ENCODE measurements around the gene KIF26A. TPM values are rescaled to one million over a fixed set of nuclear protein-coding genes. Genes with fewer than 3 reads are reported as not detected.

The KIF26A gene
- total RNA-seq, 1 donor from 2014 or later, result 20.0 TPM

DNA sequence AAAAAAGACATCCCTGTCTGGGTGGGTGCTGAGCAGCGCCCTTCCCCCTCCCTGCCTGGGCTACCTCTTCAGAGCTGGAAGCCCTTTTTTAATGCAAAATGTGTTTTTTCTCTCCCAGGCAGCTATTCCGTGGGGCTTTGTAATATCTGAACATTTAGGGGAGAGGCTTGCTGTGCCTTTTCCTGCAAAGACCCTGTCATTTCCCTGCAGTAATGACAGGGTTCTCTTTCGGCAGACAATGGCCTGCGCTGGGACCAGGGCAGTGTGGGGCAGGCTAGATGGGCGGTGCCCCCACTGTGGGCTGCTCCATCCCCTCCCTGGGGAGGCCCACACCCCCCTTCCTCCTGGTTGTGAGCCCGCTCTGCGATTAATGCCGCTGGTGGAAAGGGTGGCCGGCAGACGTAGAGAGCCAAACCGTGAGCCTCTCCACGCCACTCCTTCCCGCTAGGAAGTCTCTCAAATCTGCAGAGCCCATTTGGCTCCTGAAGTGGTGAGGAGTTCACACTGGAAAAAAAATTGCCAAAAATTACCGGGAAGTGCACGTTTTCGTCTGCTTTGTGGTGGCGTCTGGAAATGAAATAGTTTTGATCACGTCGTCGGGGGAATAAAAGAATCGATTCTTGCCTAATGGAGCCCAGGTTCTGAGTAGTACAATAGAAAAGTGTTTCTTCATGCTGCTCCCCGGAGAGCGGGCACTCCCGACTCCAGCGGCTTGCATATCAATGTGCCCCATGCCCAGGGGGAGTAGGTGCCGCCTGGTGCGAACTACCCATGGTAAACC, 31.5 kb downstream of the KIF26A start:
- H3K4me1 Mint-ChIP-seq, result peaks cover 23% of the 10 kb centered on the region
- H3K27me3 Mint-ChIP-seq (ENCODE audit: low read depth), result no peaks in the 10 kb centered on the region
- no peaks in the 10 kb centered on the region for H3K36me3 Mint-ChIP-seq
- H3K4me3 Mint-ChIP-seq, result no peak overlapping the region
- no peaks in the 10 kb centered on the region for H3K9me3 Mint-ChIP-seq
- H3K27ac Mint-ChIP-seq, result no peak overlapping the region
- no peak for DNase-seq (ENCODE audit: low spot score in 2 of 2, unreplicated experiment in 2 of 2)
- TF ChIP-seq, protein P1, sequence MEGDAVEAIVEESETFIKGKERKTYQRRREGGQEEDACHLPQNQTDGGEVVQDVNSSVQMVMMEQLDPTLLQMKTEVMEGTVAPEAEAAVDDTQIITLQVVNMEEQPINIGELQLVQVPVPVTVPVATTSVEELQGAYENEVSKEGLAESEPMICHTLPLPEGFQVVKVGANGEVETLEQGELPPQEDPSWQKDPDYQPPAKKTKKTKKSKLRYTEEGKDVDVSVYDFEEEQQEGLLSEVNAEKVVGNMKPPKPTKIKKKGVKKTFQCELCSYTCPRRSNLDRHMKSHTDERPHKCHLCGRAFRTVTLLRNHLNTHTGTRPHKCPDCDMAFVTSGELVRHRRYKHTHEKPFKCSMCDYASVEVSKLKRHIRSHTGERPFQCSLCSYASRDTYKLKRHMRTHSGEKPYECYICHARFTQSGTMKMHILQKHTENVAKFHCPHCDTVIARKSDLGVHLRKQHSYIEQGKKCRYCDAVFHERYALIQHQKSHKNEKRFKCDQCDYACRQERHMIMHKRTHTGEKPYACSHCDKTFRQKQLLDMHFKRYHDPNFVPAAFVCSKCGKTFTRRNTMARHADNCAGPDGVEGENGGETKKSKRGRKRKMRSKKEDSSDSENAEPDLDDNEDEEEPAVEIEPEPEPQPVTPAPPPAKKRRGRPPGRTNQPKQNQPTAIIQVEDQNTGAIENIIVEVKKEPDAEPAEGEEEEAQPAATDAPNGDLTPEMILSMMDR (IDR thresholded peaks at IDR 0.05; ENCODE audit: unreplicated experiment), result no peak

DNA sequence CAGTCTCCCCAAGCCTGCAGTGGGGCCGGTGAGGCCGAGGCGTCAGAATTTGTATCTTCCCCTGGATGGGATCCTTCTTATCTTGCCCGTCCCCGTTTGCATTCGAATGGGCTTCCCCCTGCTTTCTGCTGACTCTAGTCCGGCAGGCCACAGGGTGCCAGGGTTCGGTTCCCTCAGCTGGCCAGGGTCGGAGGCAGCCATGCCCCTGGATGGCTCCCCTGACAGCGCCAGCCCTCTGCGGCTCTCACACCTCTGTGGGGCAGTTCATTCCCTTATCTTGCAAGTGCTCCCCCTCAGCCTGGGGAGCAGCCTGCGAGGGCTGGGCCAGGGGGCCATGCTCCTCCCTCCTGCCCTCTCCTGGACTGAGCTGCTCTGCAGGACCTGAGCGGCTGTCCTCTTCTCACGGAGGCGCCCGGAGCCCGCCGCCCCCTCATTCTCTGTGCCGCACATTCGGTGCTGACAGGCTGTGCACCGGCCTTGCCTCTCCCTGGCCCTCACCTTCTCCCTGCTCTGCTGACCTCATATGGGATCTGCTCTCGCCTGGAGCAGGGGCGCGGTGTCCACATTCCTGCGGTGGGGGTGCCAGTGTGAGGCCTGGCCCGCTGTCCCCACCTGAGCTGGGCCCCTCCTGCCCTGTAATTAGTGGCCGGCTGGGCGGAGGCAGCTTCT, 32.8 kb downstream of the KIF26A start:
- Mint-ChIP-seq H3K36me3 (no peaks in the 10 kb centered on the region), H3K27ac (no peak overlapping the region), H3K27me3 (ENCODE audit: low read depth) (no peaks in the 10 kb centered on the region), H3K9me3 (no peaks in the 10 kb centered on the region), H3K4me3 (peak overlapping the region; percentile 39), H3K4me1 (peaks cover 23% of the 10 kb centered on the region)
- TF ChIP-seq, protein P1 (IDR thresholded peaks at IDR 0.05; ENCODE audit: unreplicated experiment), result no peak
- DNase-seq (ENCODE audit: low spot score in 2 of 2, unreplicated experiment in 2 of 2), result peak in 1 of 2 experiments; percentile 61

DNA sequence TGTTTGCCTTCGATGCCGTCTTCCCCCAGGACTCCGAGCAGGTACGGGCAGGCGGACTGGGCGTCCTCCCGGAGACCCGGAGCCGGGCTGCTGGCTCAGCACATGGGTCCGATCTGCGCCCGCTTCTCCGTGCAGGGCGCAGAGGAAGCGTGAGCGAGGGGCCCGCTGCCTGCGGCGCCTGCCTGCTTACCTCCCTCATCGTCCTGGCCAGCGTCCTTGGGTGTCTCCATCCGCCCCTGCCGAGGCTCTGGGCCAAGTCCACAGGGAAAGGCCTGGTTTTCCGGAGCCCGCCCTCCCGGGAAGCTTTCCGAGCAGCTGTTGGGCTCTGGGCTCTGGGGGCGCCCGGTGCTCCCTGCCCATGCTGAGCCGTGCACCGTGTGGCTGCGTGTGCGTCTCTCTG, 33.5 kb downstream of the KIF26A start:
- no peaks in the 10 kb centered on the region for H3K36me3 Mint-ChIP-seq
- no peak overlapping the region for H3K27ac Mint-ChIP-seq
- no peak for DNase-seq (ENCODE audit: low spot score in 2 of 2, unreplicated experiment in 2 of 2)
- TF ChIP-seq, protein P1 (IDR thresholded peaks at IDR 0.05; ENCODE audit: unreplicated experiment), result no peak
- H3K9me3 Mint-ChIP-seq, result no peaks in the 10 kb centered on the region
- no peaks in the 10 kb centered on the region for H3K27me3 Mint-ChIP-seq (ENCODE audit: low read depth)
- peaks cover 23% of the 10 kb centered on the region for H3K4me1 Mint-ChIP-seq
- H3K4me3 Mint-ChIP-seq, result no peak overlapping the region

DNA sequence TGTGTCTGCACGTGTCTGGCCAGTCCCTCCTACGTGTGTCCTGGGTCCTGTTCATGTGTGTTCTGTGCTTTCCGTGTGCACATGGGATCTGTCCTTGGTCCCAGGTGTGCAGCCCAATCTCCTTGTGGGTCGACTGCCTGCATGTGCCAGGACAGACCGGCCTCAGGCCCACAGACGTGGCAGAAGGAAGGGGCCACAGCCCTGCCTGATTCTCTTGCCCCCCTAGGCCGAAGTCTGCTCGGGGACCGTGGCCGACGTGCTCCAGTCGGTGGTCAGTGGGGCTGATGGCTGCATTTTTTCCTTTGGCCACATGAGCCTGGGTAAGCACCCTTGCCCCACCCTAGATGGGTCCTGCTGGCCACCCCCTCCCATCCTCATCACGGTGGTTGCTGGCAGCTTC, 34.0 kb downstream of the KIF26A start:
- Mint-ChIP-seq H3K27me3 (ENCODE audit: low read depth) (no peaks in the 10 kb centered on the region), H3K4me3 (no peak overlapping the region), H3K4me1 (peaks cover 23% of the 10 kb centered on the region), H3K27ac (no peak overlapping the region), H3K9me3 (no peaks in the 10 kb centered on the region), H3K36me3 (no peaks in the 10 kb centered on the region)
- TF ChIP-seq, protein P1 (IDR thresholded peaks at IDR 0.05; ENCODE audit: unreplicated experiment), result no peak
- DNase-seq (ENCODE audit: low spot score in 2 of 2, unreplicated experiment in 2 of 2), result no peak

DNA sequence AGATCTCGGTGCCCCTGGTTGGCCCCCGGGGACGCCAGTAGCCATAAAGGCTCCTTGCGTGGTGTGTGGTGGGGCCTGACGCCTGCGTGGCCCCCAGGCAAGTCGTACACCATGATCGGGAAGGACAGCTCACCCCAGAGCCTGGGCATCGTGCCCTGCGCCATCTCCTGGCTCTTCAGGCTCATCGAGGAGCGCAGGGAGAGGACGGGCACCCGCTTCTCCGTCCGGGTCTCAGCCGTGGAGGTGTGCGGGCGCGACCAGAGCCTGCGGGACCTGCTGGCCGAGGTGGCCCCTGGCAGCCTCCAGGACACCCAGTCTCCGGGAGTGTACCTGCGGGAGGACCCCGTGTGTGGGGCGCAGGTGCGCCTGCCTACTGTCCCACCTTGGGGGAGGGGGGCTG, 34.5 kb downstream of the KIF26A start:
- TF ChIP-seq, protein P1 (IDR thresholded peaks at IDR 0.05; ENCODE audit: unreplicated experiment), result no peak
- Mint-ChIP-seq H3K4me3 (no peak overlapping the region), H3K36me3 (no peaks in the 10 kb centered on the region), H3K27ac (no peak overlapping the region), H3K4me1 (peaks cover 23% of the 10 kb centered on the region), H3K9me3 (no peaks in the 10 kb centered on the region), H3K27me3 (ENCODE audit: low read depth) (no peaks in the 10 kb centered on the region)
- DNase-seq (ENCODE audit: low spot score in 2 of 2, unreplicated experiment in 2 of 2), result no peak
